Left renal pelvis (tissue), 4 donors: ENCODE results near the gene XPOT. TPM values are rescaled to one million over a fixed set of nuclear protein-coding genes. Genes with fewer than 3 reads are reported as not detected.

Experiments used
- DNase-seq, 4 donors: peaks; one replicate each; pipeline ENCODE4 v3.0.0-alpha.2; 2013; ENCODE audit warnings: low read depth in 4 of 4, low spot score in 3 of 4
- polyA plus RNA-seq, 4 donors: library from polyadenylated mRNA; unstranded; fragments of 120-200 nt; gene quantifications; one replicate each; pipeline ENCODE4 v1.2.1, GENCODE V29; 2013; ENCODE audit not compliant: insufficient read length in 4 of 4

The XPOT gene
- polyA plus RNA-seq, 4 donors: 58.1 to 73.1 (median 66.3) TPM

GRCh38 chr12:64413884-64414283, 9.7 kb downstream of the XPOT start:
- no peak for DNase-seq

GRCh38 chr12:64418209-64418608, 14.0 kb downstream of the XPOT start:
- no peak for DNase-seq

- no peak for DNase-seq
Measured at GRCh38 chr12:64419696-64420095, 15.5 kb downstream of the XPOT start.

- DNase-seq: no peak
Measured at GRCh38 chr12:64427988-64428387, 23.8 kb downstream of the XPOT start.

- DNase-seq: no peak
Measured at GRCh38 chr12:64428956-64429355, 24.8 kb downstream of the XPOT start.

GRCh38 chr12:64430886-64431285, 26.7 kb downstream of the XPOT start:
- no peak for DNase-seq

GRCh38 chr12:64431791-64432190, 27.6 kb downstream of the XPOT start:
- DNase-seq: no peak

- DNase-seq: no peak
Measured at GRCh38 chr12:64433915-64434314, 29.7 kb downstream of the XPOT start.

GRCh38 chr12:64440100-64440499, 35.9 kb downstream of the XPOT start:
- DNase-seq: no peak

GRCh38 chr12:64445490-64445889, 41.3 kb downstream of the XPOT start:
- DNase-seq: no peak

GRCh38 chr12:64446295-64446694, 42.1 kb downstream of the XPOT start:
- no peak for DNase-seq

GRCh38 chr12:64450057-64450640, 46.0 kb downstream of the XPOT start:
- no peak for DNase-seq

- no peak for DNase-seq
Measured at GRCh38 chr12:64450711-64451486, 46.7 kb downstream of the XPOT start.

GRCh38 chr12:64451687-64452558, 47.7 kb downstream of the XPOT start, which contains the start of gene TBK1:
TSS of gene TBK1 (plus strand) at chr12:64452120. CDS start at chr12:64455871, 3,751 bp downstream.
- peak; percentile 68 to 78 (median 70) for DNase-seq

GRCh38 chr12:64452559-64453329, 48.6 kb downstream of the XPOT start:
- DNase-seq: peak in 3 of 4 donors; percentile 12 to 21 (median 20)

- no peak for DNase-seq
Measured at GRCh38 chr12:64455506-64455905, 51.3 kb downstream of the XPOT start.

- DNase-seq: no peak
Measured at GRCh38 chr12:64456119-64456518, 51.9 kb downstream of the XPOT start.

- DNase-seq: no peak
Measured at GRCh38 chr12:64457032-64457431, 52.8 kb downstream of the XPOT start.

GRCh38 chr12:64457466-64457865, 53.3 kb downstream of the XPOT start:
- no peak for DNase-seq

GRCh38 chr12:64457923-64458322, 53.7 kb downstream of the XPOT start:
- no peak for DNase-seq
